SK-MEL-5 (cell line): ENCODE results near the gene TNFRSF8. TPM values are rescaled to one million over a fixed set of nuclear protein-coding genes. Genes with fewer than 3 reads are reported as not detected.
"Not testable (repeated sequence)": the region's sequence is repeated elsewhere in the genome, so short reads cannot be mapped to it uniquely, and the experiment has no call there.

Experiments
- DNase-seq: peaks from one replicate; pipeline ENCODE4 v3.0.0-alpha.2; 2016; ENCODE audit warnings: low read depth, low spot score
- in situ Hi-C: cut with HindIII; loops from 2 replicates; pipeline ENCODE4 v1.10.0; 2016; ENCODE audit warnings: low sequenced_read_pairs, high pct_unique_total_duplicates, low pct_unique_long_range_greater_than_20kb
- total RNA-seq: library from RNA; depleted of rRNA; stranded (reverse); fragments of >200 nt; shearing (Covaris generic); gene quantifications from 2 replicates; pipeline ENCODE4 v1.2.3, GENCODE V29; 2014

TNFRSF8 gene
- total RNA-seq, 1 experiment from 2014 or later, result not detected

- no peak for DNase-seq
- in situ Hi-C loops, result no loop called here
Measured at GRCh38 chr1:12035312-12035711, 27.8 kb upstream of the TNFRSF8 start.

DNA sequence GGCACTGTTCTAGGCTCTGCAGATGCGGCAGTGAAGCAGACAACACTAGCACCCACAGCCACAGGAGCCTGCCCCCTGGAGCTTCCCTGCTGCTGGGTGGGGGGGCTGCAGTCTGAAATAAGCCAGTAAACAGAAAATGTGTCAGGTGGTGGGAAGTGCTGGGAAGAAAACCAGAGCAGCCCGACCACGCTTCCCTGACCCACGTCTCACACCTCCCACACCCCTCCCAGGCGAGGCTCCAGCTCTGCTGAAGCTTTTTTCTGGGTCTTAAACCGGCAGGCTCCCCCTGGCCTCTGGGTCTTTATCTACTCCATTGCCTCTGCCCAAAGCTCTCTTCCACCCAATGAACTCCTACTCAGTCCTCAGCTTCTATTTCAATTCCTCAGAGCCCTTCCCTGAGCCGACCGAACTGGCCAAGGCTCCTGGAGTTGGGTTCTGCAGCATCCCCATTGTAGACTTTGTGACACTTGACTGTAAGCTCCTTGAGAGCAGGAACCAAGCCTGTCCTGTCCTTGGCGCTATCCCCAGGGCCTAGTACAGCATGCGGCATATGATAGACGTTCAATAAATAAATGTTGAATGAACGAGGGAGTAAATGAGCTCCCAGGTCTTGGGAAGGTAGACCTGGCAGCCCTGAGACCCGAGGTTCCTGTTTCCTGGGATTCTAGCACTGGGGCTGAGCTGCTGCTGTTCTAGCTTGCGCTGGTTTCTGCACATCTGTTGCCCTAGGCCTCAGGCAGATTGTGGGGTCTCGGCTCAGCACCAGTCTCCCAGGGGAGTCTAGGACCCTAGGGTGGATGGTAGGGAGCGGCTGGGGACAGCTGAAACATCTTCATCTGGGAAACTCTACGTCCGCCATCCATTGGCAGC lies 25.4 kb upstream of the TNFRSF8 start:
- DNase-seq, result no peak
- in situ Hi-C loops, result no loop called here

- no peak for DNase-seq
Measured at GRCh38 chr1:12038356-12039163, 24.5 kb upstream of the TNFRSF8 start.

DNA sequence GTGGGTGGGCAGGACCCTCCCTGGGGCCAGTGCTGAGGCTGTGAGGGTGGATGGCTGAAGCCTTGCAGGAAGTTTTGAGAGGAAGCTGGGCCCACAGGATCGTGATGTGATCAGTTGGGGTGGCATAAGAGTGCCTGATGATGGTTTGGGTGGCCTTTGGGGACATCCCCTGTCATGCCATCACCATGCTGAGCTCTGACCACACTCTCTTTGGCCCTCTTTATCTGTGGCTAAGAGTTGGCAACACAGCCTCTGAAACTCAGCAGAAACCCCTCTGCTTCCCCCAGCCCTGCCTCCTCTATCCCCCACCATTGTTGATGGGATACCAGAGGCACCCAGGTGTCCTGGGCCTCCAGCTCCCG lies 24.0 kb upstream of the TNFRSF8 start:
- DNase-seq, result no peak
- in situ Hi-C loops, result no loop called here

More at GRCh38 chr1:12038356-12039163, 24.5 kb upstream of the TNFRSF8 start:
- in situ Hi-C loops, result no loop called here

DNA sequence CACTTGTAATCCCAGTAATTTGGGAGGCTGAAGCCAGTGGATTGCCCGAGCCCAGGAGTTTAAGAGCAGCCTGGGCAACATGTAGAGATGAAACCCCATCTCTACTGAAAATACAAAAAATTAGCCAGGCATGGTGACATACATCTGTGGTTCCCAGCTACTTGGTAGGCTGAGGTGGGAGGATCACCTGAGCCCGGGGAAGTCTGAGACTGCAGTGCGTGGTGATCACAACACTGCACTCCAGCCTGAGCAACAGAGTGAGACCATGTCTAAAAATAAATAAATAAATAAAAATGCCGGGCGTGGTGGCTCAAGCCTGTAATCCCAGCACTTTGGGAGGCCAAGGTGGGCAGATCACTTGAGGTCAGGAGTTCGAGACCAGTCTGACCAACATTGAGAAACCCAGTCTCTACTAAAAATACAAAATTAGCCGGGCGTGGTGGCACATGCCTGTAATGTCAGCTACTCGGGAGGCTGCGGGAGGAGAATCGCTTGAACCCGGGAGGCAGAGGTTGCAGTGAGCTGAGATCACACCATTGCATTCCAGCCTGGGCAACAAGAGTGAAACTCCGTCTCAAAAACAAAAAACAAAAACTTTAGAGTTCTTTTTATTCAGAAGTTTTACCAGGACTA lies 23.2 kb upstream of the TNFRSF8 start:
- DNase-seq, in situ Hi-C loops: not testable (repeated sequence)

DNA sequence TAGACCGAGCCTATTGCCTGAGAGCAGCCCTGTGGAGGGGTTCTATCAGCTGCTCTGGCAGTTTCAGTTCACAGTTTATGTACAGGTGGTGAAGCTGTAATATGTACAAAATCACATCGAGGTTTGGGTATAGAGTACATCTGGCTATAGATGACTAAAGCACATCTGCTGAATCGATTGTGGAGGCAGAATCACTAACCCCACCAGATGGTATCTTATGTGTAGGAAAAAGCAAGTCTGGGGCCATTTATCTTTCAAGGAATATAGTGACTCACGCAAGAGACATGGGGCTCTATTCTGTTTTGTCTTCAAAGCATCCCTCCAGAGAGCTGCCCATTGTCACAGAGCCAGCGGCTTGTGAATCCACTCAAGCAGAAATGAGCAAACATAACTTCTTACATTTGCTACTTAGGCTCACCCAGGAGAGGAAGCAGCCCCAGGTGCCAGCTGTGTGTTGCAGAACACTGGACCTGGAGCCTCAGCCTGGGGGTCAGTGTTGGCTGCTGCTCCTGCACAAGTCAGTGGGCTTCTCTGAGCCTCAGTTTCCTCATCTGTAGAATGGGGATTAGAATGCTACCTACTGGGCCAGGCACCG lies 22.5 kb upstream of the TNFRSF8 start:
- DNase-seq, result no peak
- in situ Hi-C loops, result no loop called here

- DNase-seq, in situ Hi-C loops: not testable (repeated sequence)
Measured at GRCh38 chr1:12044187-12044877, 18.8 kb upstream of the TNFRSF8 start.

- in situ Hi-C loops, result no loop called here
- no peak for DNase-seq
Measured at GRCh38 chr1:12046749-12047119, 16.4 kb upstream of the TNFRSF8 start.

DNA sequence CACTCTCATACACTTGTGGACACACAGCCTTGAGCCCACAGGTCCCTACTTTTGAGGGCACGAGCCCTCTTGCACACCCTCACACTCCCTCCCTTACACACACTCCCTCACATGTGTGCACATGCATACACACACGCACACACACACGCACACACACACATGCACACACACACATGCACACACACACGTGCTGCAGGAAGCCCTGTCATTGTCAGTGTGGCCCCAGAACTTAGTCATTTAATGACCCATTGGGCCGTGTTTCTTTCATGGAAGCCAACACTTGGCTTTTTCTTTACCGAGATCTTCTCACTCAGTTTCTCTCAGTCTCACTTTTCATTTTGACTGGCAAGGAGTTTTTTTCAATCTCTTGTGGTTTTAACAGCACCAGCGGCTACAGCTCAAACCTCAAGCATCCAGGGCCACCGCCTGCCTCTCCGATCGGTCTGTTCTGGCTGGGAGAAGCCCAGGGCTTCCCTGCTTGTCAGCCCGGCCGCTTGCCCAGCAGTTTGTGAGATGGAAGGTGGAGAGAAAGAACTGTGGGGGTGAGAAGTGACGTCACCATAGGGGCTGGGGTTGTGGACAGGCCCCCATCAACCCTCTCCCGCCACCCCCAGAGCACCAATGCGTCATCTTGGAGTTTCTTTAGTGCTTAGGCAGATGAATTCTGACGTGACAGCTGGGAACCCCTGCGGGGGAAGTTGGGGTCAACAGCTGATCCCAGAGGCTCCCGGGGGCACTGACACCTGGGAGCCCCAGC lies 15.8 kb upstream of the TNFRSF8 start:
- no peak for DNase-seq
- in situ Hi-C loops, result no loop called here

- no peak for DNase-seq
- in situ Hi-C loops, result no loop called here
Measured at GRCh38 chr1:12048372-12048771, 14.7 kb upstream of the TNFRSF8 start.

DNA sequence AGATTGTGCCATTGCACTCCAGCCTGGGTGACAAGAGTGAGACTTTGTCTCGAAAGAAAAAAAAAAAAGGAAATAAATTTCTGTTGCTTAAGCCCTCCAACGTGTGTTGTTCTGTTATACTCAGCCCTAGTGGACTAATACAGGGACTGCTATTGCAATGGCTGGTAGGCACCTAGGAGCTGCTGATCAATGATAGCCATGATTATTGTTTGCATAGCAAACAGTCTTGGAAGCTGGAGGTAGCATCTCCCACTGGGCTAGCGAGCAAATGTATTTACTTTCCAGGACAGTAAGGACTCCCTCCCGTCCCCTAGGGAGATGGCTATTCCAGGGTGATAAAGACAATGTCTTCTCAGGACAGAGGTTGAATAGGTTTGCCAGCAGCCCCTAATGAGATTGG lies 13.5 kb upstream of the TNFRSF8 start:
- no peak for DNase-seq
- in situ Hi-C loops, result no loop called here

DNA sequence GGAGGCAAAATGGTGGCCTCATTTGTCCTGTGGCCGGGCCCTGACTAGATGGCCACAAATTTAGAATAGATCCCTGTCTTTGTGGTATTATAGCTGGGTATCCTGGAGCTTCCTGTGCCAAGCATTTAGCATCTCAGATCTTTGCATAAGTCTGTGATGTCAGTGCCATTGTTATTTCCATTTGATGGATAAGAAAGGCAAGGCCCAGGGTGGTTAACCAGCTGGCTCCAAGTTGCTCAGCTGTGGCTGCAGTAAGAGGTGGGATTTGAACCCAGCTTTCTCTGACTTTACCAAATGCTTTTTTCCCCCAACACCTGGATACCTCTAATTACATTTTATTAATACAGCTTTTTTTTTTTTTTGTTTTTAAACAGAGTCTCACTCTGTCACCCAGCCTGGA lies 11.7 kb upstream of the TNFRSF8 start:
- in situ Hi-C loops, result no loop called here
- no peak for DNase-seq

DNA sequence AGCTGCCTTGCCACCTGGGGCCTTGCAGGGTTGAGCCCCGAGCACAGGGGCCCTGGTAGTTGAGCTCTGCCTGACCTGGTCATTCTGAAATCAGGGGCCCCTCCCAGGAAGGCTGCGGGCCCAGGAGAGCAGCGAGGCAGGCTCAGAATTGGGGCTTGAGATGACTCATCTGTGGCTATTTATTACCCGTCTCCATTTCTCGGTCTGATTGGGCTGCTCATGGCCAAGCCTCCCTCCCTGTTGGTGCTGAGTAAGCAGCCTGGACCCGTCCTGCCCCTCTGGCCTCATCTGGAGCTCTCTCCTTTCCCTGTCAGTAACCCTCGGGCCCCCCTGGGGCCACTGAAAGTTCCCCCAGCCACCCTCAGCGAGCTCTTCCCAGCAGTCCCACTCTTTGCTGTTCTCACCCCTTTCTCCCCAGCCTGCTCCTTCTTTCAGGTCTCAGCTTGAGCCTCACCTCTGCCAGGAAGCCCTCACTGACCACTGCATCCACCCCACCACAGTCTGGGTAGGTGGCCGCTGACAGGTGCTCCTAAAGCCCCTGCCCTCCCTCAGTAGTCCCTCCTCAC lies 11.0 kb upstream of the TNFRSF8 start:
- in situ Hi-C loops, result no loop called here
- DNase-seq, result peak; percentile 26

GRCh38 chr1:12052997-12053686 lies 10.0 kb upstream of the TNFRSF8 start:
- in situ Hi-C loops, result no loop called here
- DNase-seq, result no peak

- DNase-seq, result no peak
- in situ Hi-C loops, result no loop called here
Measured at GRCh38 chr1:12053752-12054548, 9.2 kb upstream of the TNFRSF8 start.
